HG03139 (cell line): ENCODE results near the gene LGR6.
"Not testable (repeated sequence)": the region's sequence is repeated elsewhere in the genome, so short reads cannot be mapped to it uniquely, and the experiment has no call there.

Source experiments
- ATAC-seq: cut with Tn5 transposase; IDR thresholded peaks from one replicate; pipeline ENCODE4 v1.9.1; 2021; ENCODE audit not compliant: unreplicated experiment

LGR6 gene

GRCh38 chr1:202176949-202177927 is 16.4 kb upstream of the LGR6 start:
- ATAC-seq, result no peak

GRCh38 chr1:202179828-202180750 is 13.5 kb upstream of the LGR6 start:
- ATAC-seq, result no peak

- not testable (repeated sequence) for ATAC-seq
Measured at GRCh38 chr1:202180751-202181139, 12.9 kb upstream of the LGR6 start.

- no peak for ATAC-seq
Measured at GRCh38 chr1:202181586-202181985, 12.0 kb upstream of the LGR6 start.

- no peak for ATAC-seq
Measured at GRCh38 chr1:202182040-202182877, 11.3 kb upstream of the LGR6 start.

- ATAC-seq, result no peak
Measured at GRCh38 chr1:202184750-202185460, 8.7 kb upstream of the LGR6 start.

GRCh38 chr1:202186327-202186726 is 7.3 kb upstream of the LGR6 start:
- no peak for ATAC-seq

GRCh38 chr1:202187041-202187671 is 6.4 kb upstream of the LGR6 start:
- ATAC-seq, result no peak

GRCh38 chr1:202187697-202188407 is 5.7 kb upstream of the LGR6 start:
- no peak for ATAC-seq

GRCh38 chr1:202189001-202189790 is 4.4 kb upstream of the LGR6 start:
- no peak for ATAC-seq

GRCh38 chr1:202189918-202190715 is 3.5 kb upstream of the LGR6 start:
- no peak for ATAC-seq

- not testable (repeated sequence) for ATAC-seq
Measured at GRCh38 chr1:202191391-202191790, 2.2 kb upstream of the LGR6 start.

- no peak for ATAC-seq
Measured at GRCh38 chr1:202192770-202193613, 607 bp upstream of the LGR6 start.

GRCh38 chr1:202194328-202194648 is 689 bp downstream of the LGR6 start:
- ATAC-seq, result no peak

GRCh38 chr1:202197653-202198365 is 4.2 kb downstream of the LGR6 start:
- no peak for ATAC-seq

GRCh38 chr1:202198366-202198724 is 4.7 kb downstream of the LGR6 start:
- no peak for ATAC-seq
